AG09319 (cell line): ENCODE data around the gene TMEM51.

Source experiments
- DNase-seq: peaks from one replicate; pipeline ENCODE4 v3.0.0-alpha.2; 2010; ENCODE audit warnings: low read depth; ENCODE audit errors: extremely low read depth
- CTCF ChIP-seq: IDR thresholded peaks from 2 replicates; pipeline ENCODE4 v1.5.1; 2011; ENCODE audit warnings: low read depth, mild to moderate bottlenecking, inconsistent platforms, low read length, moderate library complexity

Gene TMEM51

DNA sequence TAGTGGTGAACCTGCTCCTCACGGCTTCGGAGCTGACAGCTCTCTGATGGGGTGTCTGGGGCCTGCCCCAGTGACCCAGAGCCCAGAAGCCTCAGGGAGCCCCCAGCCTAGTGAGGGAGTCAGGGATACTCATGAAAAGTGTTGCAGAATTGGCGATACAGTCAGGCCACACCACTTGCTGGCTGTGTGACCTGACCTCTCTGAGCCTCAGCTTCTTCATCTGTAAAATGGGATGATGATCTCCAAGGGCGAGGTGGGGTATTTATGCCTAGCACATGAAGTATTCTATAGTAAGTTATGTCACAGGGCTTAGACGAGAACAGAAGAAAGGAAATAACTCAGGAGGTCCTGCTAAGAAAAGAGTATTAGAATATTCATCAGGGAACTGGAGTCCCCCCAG lies 1.6 kb downstream of the TMEM51 start:
- TF ChIP-seq CTCF: no peak

DNA sequence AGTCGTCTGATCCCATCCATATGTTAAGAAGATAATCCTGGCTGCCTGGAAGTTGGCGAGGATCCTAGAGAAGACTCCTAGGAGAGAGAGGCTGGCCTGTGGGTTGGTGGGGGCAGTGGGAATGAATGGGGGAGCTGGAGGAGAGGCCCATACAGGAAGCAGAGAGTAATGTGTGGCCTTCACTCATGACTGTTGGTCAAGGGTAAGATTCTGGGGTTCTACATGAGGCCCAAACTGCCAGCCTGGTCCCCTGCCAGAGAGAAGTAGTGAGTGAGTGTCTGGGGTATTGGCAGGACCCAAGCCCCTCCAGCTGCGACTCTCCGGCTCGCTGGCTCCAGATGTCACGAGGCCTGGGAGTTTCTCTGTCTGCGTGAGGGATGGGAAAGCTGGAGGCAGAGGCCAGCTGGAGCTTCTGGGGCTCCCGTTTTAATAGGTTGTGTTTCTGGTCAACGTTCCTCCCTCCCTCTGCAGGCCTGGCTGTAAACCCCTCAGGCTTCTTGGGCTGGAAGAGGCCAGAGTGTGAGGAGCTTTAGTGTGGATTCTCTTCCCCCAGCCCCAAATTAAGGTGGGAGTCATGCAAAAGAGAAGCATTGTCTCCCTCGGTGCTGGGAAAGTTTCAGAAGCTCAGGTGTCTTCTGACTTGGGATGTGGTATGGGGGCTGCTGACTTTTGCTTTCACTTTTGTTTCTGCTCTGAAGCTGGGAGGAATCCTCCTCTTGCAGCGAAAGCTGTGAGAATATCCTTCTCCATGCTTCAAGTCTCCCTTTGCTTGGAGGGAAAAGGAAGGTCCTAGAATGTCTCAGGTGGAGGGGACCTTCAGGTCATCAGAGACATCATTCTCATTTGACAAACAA lies 2.6 kb downstream of the TMEM51 start:
- no peak for DNase-seq
- TF ChIP-seq CTCF: no peak

More for the DNA sequence above, 1.6 kb downstream of the TMEM51 start:
- DNase-seq: no peak

DNA sequence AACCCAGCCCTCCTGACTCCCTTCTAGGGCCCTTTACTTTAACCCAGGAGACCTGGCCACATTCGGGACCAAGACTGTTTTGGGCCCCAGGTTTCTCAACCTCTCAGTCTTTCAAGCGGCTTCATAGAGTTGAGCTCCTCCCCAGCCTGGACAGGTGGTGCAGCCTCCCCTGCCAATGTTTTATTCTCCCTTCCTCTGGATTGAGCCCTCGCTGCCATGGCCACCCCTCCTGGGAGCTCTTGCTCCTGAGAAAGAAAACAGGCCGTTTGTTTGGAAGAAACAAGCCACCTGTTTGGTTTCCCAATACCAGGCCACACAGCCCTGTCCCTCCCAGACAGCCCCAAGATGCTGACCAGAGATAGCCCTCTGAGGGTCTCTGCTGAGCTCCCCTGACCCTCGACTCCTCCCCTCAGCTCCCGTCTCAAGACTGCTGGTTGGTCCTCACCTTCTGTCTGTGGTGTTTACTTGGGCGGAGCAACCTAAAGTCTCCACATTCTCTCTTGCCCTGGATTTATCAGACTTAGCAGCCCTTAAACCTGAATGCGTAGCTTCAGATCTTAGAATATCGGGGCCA lies 3.3 kb downstream of the TMEM51 start:
- no peak for DNase-seq
- no peak for TF ChIP-seq CTCF

DNA sequence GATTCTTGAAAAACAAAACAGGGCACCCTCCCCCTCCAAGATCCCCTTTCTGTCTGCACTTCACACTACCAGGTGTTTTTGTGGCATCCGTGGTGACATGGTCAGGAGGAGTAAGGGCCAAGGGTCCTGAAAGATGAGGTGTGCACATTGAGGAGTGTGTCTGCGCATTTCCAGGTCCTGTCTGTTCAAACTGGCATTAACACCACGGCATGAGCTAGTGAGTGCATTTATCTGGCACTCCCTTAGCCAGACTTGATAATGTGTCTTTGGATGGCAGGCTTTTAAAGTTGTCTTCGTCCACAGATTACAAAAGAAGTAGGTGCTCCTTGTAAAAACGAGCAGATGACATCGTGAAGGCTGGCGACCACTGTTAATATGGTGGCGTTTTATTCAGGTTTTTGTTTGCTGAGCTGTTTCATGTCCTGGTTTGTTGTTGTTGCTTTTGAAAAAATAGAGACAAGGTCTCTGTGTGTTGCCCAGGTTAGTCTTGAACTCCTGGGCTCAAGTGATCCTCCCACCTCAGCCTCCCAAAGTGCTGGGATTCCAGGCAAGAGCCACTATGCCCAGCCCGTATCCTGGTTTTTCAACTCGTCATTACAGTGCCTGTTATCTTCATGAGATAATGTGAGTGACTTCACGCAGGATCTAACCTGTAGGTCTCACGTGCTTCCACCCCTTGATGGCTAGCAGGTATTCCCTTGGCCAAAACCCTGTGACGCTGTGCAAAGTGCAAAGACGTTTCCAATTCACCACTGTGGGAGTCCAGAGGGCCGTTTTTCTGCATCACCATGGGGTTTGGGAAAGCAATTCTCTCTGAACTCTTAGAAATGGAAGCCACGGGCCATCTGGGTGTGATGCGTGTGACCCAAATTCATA lies 4.2 kb downstream of the TMEM51 start:
- no peak for DNase-seq
- TF ChIP-seq CTCF: no peak

- no peak for TF ChIP-seq CTCF
- DNase-seq: no peak
Observed at GRCh38 chr1:15158506-15159165, 5.1 kb downstream of the TMEM51 start.

- no peak for DNase-seq
Observed at GRCh38 chr1:15159166-15159555, 5.6 kb downstream of the TMEM51 start.

More at GRCh38 chr1:15159166-15159555, 5.6 kb downstream of the TMEM51 start:
- TF ChIP-seq CTCF: no peak
